Mesendoderm (in vitro differentiated cells): ENCODE measurements around the gene FOXP2.

ENCODE experiments used
- DNase-seq: peaks from one replicate; pipeline ENCODE4 v3.0.0; 2013
- H2AK5ac ChIP-seq: 2 replicates; pipeline ENCODE4 v1.6.1; 2013; ENCODE audit warnings: low read length, inconsistent platforms
- H2BK120ac ChIP-seq: 2 replicates; pipeline ENCODE4 v1.6.1; 2013; ENCODE audit warnings: low read depth, mild to moderate bottlenecking, low read length, moderate library complexity, mixed read lengths
- H2BK15ac ChIP-seq: replicated peaks from 2 replicates; pipeline ENCODE4 v1.6.1; 2013; ENCODE audit warnings: low read depth, mild to moderate bottlenecking, moderate library complexity
- H2BK5ac ChIP-seq: 2 replicates; pipeline ENCODE4 v1.6.1; 2013; ENCODE audit warnings: low read length, inconsistent platforms
- H3K18ac ChIP-seq: 2 replicates; pipeline ENCODE4 v1.6.1; 2013; ENCODE audit warnings: mild to moderate bottlenecking, low read length, mixed read lengths
- H3K23ac ChIP-seq: one replicate; pipeline ENCODE4 v1.6.1; 2013; ENCODE audit warnings: low read length
- H3K27ac ChIP-seq: 2 replicates; pipeline ENCODE4 v1.5.1; 2013; ENCODE audit warnings: low read depth, mild to moderate bottlenecking, inconsistent platforms, low read length, moderate library complexity
- H3K27me3 ChIP-seq: 2 replicates; pipeline ENCODE4 v1.6.1; 2013; ENCODE audit warnings: low read length, control low read depth, mild to moderate bottlenecking, inconsistent platforms; ENCODE audit not compliant: insufficient read depth, poor library complexity
- H3K36me3 ChIP-seq: 2 replicates; pipeline ENCODE4 v1.6.1; 2013; ENCODE audit warnings: low read length, inconsistent platforms; ENCODE audit not compliant: control insufficient read depth, insufficient read depth
- H3K4ac ChIP-seq: one replicate; pipeline ENCODE4 v1.6.1; 2013; ENCODE audit warnings: low read depth, mild to moderate bottlenecking, low read length, moderate library complexity
- H3K4me1 ChIP-seq: 2 replicates; pipeline ENCODE4 v1.6.1; 2013; ENCODE audit warnings: low read depth, low read length, inconsistent platforms; ENCODE audit not compliant: control insufficient read depth
- H3K4me2 ChIP-seq: 2 replicates; pipeline ENCODE4 v1.6.1; 2013; ENCODE audit warnings: low read length
- H3K4me3 ChIP-seq: 2 replicates; pipeline ENCODE4 v1.5.1; 2013; ENCODE audit warnings: mild to moderate bottlenecking, low read length
- H3K56ac ChIP-seq: one replicate; pipeline ENCODE4 v1.6.1; 2013; ENCODE audit warnings: low read length
- H3K79me1 ChIP-seq: 2 replicates; pipeline ENCODE4 v1.6.1; 2013; ENCODE audit warnings: low read length, inconsistent platforms
- H3K79me2 ChIP-seq: 2 replicates; pipeline ENCODE4 v1.6.1; 2013; ENCODE audit warnings: mild to moderate bottlenecking, low read length; ENCODE audit not compliant: control insufficient read depth, insufficient read depth
- H3K9ac ChIP-seq: 2 replicates; pipeline ENCODE4 v1.6.1; 2013; ENCODE audit warnings: low read length, inconsistent platforms
- H4K5ac ChIP-seq: one replicate; pipeline ENCODE4 v1.6.1; 2013; ENCODE audit warnings: low read length
- H4K8ac ChIP-seq: one replicate; pipeline ENCODE4 v1.6.1; 2013; ENCODE audit warnings: low read depth, mild to moderate bottlenecking, control low read depth, low read length, moderate library complexity
- WGBS: extraction: QIAGEN DNeasy Blood & Tissue Kit; methylation state at CpG from one replicate; pipeline ENCODE4 v1.1.7; 2013; ENCODE audit warnings: low lambda C conversion rate, missing lambda C conversion rate; ENCODE audit not compliant: insufficient coverage; ENCODE audit errors: extremely low coverage; 5-methylcytosine and 5-hydroxymethylcytosine counted together

Gene FOXP2

DNA sequence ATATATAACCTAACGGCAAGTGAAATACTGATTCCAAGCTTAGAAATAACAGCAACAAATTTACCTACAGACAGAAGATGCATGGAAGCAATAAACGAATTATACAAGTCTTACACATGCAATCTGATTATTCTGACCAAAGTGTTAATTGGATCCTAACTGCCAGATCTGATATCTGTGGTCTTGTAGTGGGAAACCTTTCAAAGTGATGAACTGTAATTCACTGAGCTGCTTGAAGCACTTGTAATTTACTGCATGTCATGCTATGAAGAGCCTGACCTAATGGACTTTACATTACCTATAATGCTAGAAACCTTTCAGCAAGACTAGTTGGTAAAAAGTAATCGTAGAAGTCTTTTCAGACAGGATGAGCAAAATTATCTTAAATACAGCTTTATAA is 205.6 kb downstream of the FOXP2 start:
- Histone ChIP-seq H3K4me2 (no peak overlapping the region), H3K4me3 (no peak overlapping the region), H3K9ac (no peak overlapping the region), H3K4me1 (no peaks in the 10 kb centered on the region), H2BK15ac (no peak overlapping the region), H3K27ac (no peak overlapping the region), H3K4ac (no peak overlapping the region), H3K27me3 (no peaks in the 10 kb centered on the region), H3K23ac (no peak overlapping the region), H4K8ac (no peak overlapping the region), H3K36me3 (no peaks in the 10 kb centered on the region), H3K79me2 (no peaks in the 10 kb centered on the region), H2AK5ac (no peak overlapping the region), H3K79me1 (no peaks in the 10 kb centered on the region), H3K18ac (no peak overlapping the region), H3K56ac (no peak overlapping the region), H4K5ac (no peak overlapping the region), H2BK120ac (no peak overlapping the region), H2BK5ac (no peak overlapping the region)
- peak; percentile 32 for DNase-seq
- WGBS, result no CpG with 5 or more reads among the region's 3 CpGs

DNA sequence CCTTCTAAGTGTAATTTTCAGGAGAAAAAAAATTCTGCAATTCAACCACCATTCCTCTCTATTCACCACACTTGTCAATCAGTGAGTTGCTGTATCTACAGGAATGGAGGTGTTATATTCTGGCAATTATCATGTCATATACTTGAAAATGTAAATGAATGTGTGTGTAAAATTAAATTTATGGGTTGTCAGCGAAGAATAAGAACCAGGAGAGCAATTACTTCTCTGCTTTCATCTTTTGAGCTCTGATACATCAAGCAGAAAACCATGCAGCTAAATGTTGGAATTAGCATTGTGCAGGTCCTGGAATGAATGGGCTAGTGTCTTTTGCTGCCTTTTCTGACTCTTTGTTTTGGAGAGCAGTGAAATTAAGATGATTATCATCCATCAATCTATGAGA is 207.6 kb downstream of the FOXP2 start:
- Histone ChIP-seq H3K4me2 (no peak overlapping the region), H3K79me1 (no peaks in the 10 kb centered on the region), H3K27ac (no peak overlapping the region), H2BK120ac (no peak overlapping the region), H4K5ac (no peak overlapping the region), H3K36me3 (no peaks in the 10 kb centered on the region), H2AK5ac (no peak overlapping the region), H2BK5ac (no peak overlapping the region), H4K8ac (no peak overlapping the region), H3K56ac (no peak overlapping the region), H3K9ac (no peak overlapping the region), H3K27me3 (no peaks in the 10 kb centered on the region), H3K4me1 (no peaks in the 10 kb centered on the region), H3K23ac (no peak overlapping the region), H3K18ac (no peak overlapping the region), H3K4me3 (no peak overlapping the region), H3K79me2 (no peaks in the 10 kb centered on the region), H3K4ac (no peak overlapping the region), H2BK15ac (no peak overlapping the region)
- no peak for DNase-seq
- no CpG with 5 or more reads among the region's 1 CpG for WGBS

DNA sequence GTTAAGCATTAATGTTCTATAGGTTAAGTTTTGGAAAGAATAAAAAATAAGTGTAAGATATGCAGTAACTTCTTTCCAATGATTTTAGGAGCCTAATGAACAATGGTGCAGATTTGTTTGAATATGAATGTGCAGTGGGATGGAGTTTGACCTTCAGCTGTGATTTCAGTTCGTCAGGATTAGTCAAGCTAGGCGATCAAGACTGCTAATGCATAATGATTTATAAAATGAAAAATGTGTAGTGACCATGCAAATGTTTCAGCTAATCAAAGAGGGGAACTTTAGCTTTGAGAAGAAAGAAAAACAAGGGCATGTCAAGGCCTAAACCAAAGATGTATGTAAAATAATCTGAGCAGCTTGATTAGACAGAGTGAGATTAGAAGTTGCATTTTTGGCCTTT is 208.5 kb downstream of the FOXP2 start:
- Histone ChIP-seq H3K4me3 (no peak overlapping the region), H3K18ac (no peak overlapping the region), H2AK5ac (no peak overlapping the region), H4K8ac (no peak overlapping the region), H2BK120ac (no peak overlapping the region), H3K56ac (no peak overlapping the region), H3K23ac (no peak overlapping the region), H3K4me2 (no peak overlapping the region), H2BK5ac (no peak overlapping the region), H3K4me1 (no peaks in the 10 kb centered on the region), H3K9ac (no peak overlapping the region), H3K4ac (no peak overlapping the region), H3K79me1 (no peaks in the 10 kb centered on the region), H2BK15ac (no peak overlapping the region), H3K36me3 (no peaks in the 10 kb centered on the region), H4K5ac (no peak overlapping the region), H3K27ac (no peak overlapping the region), H3K27me3 (no peaks in the 10 kb centered on the region), H3K79me2 (no peaks in the 10 kb centered on the region)
- WGBS, result no CpG with 5 or more reads among the region's 2 CpGs
- DNase-seq, result no peak

DNA sequence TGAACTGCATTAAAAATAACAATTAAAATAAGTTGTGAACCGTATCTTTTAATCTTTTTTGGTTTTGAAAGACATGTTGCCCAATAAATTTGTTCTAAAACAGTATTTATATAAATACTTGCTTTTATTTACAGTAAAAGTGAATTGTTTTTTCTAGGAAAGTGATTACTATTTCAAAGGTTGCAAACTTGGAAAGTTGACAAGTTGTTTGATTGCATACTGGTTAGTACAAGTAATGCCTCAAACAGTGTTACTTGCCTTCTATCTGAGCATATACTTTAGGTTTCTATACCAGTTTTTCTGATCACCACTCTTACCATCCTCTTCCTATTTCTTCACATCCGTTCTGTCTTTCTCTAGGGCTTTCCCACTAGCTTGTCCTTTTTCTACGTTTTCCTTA is 212.6 kb downstream of the FOXP2 start:
- no peak overlapping the region for H4K5ac ChIP-seq
- no peak for DNase-seq
- H3K4ac ChIP-seq, result no peak overlapping the region
- H3K9ac ChIP-seq, result no peak overlapping the region
- H3K4me1 ChIP-seq, result peaks cover 6% of the 10 kb centered on the region
- H3K4me3 ChIP-seq, result no peak overlapping the region
- WGBS, result 100% methylated on average over 2 of the region's 3 CpGs
- no peak overlapping the region for H2BK120ac ChIP-seq
- no peak overlapping the region for H2AK5ac ChIP-seq
- H3K79me1 ChIP-seq, result no peaks in the 10 kb centered on the region
- H3K4me2 ChIP-seq, result no peak overlapping the region
- no peak overlapping the region for H2BK15ac ChIP-seq
- H3K23ac ChIP-seq, result no peak overlapping the region
- no peaks in the 10 kb centered on the region for H3K36me3 ChIP-seq
- no peak overlapping the region for H3K27ac ChIP-seq
- no peak overlapping the region for H3K56ac ChIP-seq
- no peaks in the 10 kb centered on the region for H3K79me2 ChIP-seq
- no peak overlapping the region for H3K18ac ChIP-seq
- H2BK5ac ChIP-seq, result no peak overlapping the region
- H3K27me3 ChIP-seq, result no peaks in the 10 kb centered on the region
- no peak overlapping the region for H4K8ac ChIP-seq

DNA sequence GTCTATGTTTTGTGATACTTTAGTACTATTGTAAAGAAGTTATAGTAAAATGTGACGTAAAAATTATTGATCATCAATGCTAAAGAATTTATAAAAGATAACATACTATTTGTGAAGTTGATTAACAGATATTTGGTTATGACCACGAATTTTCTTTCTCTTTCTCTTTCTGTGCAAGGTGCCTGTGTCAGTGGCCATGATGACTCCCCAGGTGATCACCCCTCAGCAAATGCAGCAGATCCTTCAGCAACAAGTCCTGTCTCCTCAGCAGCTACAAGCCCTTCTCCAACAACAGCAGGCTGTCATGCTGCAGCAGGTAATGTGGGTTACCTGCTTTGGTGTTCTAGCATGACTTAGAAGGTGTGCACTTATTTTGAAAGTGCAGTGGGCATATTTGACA is 213.7 kb downstream of the FOXP2 start:
- no peak overlapping the region for H4K8ac ChIP-seq
- H3K56ac ChIP-seq, result no peak overlapping the region
- no peaks in the 10 kb centered on the region for H3K79me1 ChIP-seq
- no peak for DNase-seq
- H3K4me2 ChIP-seq, result no peak overlapping the region
- no peaks in the 10 kb centered on the region for H3K79me2 ChIP-seq
- no peak overlapping the region for H2AK5ac ChIP-seq
- H2BK120ac ChIP-seq, result no peak overlapping the region
- no peak overlapping the region for H4K5ac ChIP-seq
- no peak overlapping the region for H3K18ac ChIP-seq
- H3K4me3 ChIP-seq, result no peak overlapping the region
- H2BK5ac ChIP-seq, result no peak overlapping the region
- no peaks in the 10 kb centered on the region for H3K27me3 ChIP-seq
- 100% methylated on average over 1 of the region's 2 CpGs for WGBS
- no peaks in the 10 kb centered on the region for H3K36me3 ChIP-seq
- H3K4me1 ChIP-seq, result peaks cover 6% of the 10 kb centered on the region
- H3K4ac ChIP-seq, result no peak overlapping the region
- H3K23ac ChIP-seq, result no peak overlapping the region
- H3K27ac ChIP-seq, result no peak overlapping the region
- no peak overlapping the region for H3K9ac ChIP-seq
- H2BK15ac ChIP-seq, result no peak overlapping the region

DNA sequence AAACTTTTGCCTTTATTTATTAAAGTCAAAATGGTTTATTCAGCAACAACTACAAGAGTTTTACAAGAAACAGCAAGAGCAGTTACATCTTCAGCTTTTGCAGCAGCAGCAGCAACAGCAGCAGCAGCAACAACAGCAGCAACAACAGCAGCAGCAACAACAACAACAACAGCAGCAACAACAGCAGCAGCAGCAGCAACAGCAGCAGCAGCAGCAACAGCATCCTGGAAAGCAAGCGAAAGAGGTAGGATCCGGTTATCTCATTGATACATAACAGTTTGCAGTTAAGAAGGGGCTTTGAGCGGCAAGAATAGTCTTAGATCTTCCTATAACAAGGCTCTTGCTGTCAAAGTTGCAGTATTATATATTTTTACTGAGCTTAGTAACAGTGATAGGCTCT is 215.1 kb downstream of the FOXP2 start:
- WGBS, result no CpG with 5 or more reads among the region's 3 CpGs
- Histone ChIP-seq H2BK15ac (no peak overlapping the region), H3K27ac (no peak overlapping the region), H4K8ac (no peak overlapping the region), H3K4me2 (no peak overlapping the region), H2AK5ac (no peak overlapping the region), H2BK5ac (no peak overlapping the region), H3K36me3 (no peaks in the 10 kb centered on the region), H3K27me3 (no peaks in the 10 kb centered on the region), H3K4me3 (no peak overlapping the region), H3K18ac (no peak overlapping the region), H3K4me1 (peaks cover 6% of the 10 kb centered on the region), H4K5ac (no peak overlapping the region), H3K79me2 (no peaks in the 10 kb centered on the region), H3K4ac (no peak overlapping the region), H2BK120ac (no peak overlapping the region), H3K23ac (no peak overlapping the region), H3K56ac (no peak overlapping the region), H3K9ac (no peak overlapping the region), H3K79me1 (no peaks in the 10 kb centered on the region)
- peak; percentile 27 for DNase-seq
